HG02759 (cell line): Measurements from ENCODE around the gene CITED2.
"Not testable (repeated sequence)": the region's sequence is repeated elsewhere in the genome, so short reads cannot be mapped to it uniquely, and the experiment has no call there.

Experiments
- ATAC-seq: cut with Tn5 transposase; IDR thresholded peaks from one replicate; pipeline ENCODE4 v1.9.1; 2021; ENCODE audit warnings: mild to moderate bottlenecking, moderate library complexity; ENCODE audit not compliant: unreplicated experiment

CITED2 gene

GRCh38 chr6:139374357-139375225 is at the start of gene CITED2:
CITED2 (minus strand) TSS chr6:139374648; CDS start chr6:139373944, 704 bp downstream.
- ATAC-seq = peak; percentile 67

DNA sequence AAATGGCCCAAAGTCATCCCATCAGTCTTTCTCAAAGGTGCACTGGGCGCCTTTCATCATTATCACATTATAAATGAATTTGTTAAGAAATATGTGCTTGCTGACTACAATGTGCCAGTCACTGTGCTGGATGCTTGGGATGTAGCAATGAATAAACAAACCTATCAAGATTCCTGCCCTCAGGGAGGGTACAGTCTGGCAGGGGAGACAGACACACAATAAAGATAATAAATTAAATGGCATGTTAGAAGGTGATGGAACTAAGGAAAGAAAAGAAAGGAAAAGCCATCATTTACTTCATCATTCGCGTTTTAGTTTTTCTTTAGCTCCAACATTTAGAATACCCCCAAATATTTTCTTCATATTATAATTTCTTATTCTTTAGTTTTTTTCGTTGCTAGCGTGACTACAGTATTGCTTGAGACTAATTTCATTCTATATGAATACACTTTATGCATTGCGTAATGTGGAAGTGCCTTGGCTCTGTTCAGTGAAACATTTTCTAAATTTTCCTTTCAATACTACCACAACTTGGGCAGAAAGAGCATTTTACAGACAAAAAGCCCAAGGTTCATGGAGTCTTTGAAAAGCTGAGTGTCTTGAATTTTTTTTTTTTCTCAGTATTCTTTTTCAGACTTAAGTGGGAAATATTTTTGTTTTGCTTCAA is 48.7 kb upstream of the CITED2 start:
- no peak for ATAC-seq

DNA sequence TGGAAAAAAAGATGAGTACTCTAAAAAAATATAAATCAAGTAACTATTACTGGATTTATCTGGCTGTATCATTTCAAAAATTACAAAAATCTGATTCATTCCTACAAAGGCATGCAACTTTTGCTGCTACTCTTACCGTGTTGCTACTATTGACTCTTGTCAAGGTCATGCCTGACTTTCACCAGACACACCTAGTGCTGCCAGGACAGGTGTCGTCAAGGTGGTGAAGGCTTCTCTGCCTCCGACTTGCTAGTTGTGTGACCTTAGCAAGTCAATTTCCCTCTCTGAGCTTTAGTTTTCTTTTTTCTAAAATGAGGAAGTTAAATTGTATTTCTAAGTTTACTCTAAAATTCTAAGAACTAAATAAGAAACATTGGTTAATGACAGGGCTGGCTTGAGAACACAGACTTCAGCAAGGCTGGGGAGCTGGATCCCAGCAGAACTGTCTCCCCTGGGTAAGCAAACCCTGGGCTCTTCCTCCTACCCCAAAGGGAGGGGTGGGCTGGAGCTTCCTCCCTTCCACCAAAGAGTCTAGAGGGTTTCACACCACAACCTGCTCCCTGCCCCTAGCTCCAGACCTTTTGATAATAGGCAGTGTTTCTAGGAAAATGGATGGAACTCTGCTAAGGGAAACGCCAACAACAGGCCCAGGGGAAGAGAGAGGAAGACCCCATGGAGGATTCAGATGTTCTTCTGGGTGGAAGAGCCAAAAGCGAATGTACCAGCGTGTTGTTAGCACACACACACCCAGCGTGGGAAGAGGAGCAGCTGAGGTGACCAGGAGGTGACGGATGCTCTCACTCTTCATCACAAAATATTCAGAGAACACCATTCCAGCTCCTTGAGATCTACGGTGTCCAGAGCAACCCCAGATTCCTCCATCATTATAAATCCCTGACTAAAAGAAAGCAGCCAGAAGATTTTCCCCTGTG is 47.9 kb upstream of the CITED2 start:
- ATAC-seq = no peak

- no peak for ATAC-seq
These were observed 44.2 kb upstream of the CITED2 start for GRCh38 chr6:139418481-139419132.

DNA sequence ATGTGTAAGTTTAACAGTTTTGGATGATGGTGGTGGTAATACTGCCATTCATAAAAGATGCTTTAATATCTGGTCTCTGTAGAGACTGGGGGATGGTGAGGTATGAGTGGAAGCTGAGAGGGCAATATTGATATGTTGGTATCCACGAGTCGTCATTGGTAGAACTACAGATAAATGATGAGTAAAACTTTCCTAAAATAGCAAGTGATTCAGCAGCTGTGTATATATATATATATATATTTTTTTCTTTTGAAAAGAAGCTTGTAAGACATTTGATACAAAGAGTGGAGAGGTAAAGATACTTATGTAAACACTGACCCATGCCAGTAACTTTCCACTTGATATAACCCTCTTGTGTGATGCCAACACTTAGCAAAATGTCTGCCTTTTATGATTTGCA is 41.7 kb upstream of the CITED2 start:
- ATAC-seq = no peak

DNA sequence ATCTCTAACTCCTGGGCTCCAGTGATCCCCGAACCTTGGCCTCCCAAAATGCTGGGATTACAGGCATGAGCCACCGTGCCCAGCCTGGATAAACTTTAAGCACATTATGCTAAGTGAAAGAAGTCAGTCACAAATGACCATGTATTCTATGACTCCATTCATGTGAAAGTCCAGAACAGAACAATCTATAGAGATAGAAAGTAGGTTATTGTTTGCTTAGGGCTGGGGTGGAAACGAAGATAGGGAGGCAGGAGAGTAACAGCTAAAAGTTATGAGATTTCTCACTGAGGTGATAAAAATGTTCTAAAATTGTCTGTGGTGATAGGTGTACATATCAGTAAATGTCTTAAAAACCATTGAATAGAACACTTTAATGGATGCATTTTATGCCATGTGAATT is 40.9 kb upstream of the CITED2 start:
- ATAC-seq = no peak

- ATAC-seq = not testable (repeated sequence)
These were observed 37.7 kb upstream of the CITED2 start for GRCh38 chr6:139412103-139412502.

- no peak for ATAC-seq
These were observed 34.6 kb upstream of the CITED2 start for GRCh38 chr6:139409026-139409425.

- no peak for ATAC-seq
These were observed 33.3 kb upstream of the CITED2 start for GRCh38 chr6:139407718-139408222.

DNA sequence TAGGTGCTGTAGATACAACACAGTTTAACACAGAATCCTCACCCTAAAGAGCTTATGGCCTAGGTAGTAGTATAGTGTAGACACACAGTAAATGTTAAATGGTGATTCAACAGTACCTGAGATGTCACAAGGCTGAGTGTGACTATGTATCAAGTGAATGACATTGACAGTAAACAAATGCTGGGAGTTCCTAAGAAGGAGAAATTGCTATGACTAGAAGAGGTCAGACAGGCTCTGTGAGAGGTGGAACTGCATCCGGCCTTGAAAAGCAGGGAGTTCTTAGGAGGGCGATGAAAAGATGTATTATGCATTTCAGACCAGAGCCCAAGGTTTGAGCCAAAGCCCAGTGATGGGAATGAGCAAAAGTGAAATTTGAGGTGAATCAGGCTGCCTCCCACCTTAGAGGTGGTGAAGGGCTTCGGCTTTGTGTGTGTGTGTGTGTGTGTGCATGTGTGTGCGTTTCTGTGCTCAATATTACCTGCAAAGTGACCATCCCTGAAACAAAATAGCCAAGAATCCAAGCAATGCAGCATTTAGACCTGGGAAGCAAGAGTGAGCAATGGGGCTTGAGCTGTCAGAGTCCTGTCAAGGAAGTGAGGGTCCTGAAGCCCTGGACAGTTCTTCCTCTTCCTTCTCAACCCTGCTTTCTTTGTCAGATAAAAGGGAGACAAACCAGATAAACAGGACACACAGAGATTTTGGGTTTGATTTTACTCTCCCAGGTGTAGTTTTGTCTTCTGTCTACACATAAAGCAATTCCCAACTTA is 32.3 kb upstream of the CITED2 start:
- ATAC-seq = no peak

GRCh38 chr6:139402876-139403386 is 28.5 kb upstream of the CITED2 start:
- no peak for ATAC-seq

- ATAC-seq = no peak
These were observed 24.2 kb upstream of the CITED2 start for GRCh38 chr6:139398658-139399057.

DNA sequence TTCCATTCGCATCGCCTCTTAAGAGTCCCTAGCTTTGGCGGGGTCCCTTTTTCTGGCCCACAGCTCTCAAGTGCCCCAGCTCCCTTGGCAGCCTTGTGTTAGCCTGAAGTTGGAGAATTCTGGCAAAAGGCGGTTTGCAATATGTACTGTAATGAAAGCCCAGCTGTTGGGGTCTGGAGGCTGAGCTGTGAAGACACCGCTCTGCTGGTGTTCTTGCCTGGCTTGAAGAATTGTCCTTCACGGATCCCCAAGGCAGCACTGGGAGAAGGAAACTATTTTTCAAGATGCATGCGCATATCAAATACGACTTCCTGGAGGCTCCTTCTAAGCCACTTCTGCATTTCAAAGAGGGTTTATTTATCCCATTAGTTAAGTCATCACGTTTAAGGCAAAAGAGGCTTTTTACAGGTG is 21.4 kb upstream of the CITED2 start:
- ATAC-seq = no peak

GRCh38 chr6:139395371-139395770 is 20.9 kb upstream of the CITED2 start:
- no peak for ATAC-seq

DNA sequence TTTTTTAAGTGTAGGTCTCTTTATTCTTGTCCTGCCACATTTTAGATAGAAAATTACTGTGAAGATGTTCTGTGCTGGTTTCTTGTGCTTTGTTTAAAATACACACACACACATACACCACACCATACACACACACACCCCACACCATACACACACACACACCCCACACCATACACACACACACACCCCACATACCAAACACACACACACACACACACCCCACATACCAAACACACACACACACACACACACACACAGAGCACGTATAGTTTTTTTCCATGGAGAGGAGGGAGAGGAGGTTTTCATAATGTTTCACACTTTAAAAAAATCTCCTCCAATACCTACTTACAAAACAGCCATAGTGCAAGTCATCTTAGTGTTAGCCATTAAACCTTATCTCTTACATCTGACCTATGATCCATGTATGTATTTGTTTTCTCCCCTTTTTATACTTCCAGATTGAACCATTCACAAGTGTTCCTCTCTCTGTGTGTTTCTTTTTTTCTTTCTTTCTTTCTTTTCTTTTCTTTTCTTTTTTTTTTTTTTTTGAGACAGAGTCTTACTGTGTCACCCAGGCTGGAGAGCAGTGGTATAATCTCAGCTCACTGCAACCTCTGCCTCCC is 19.7 kb upstream of the CITED2 start:
- ATAC-seq = no peak

GRCh38 chr6:139392794-139393193 is 18.3 kb upstream of the CITED2 start:
- ATAC-seq = peak; percentile 99

DNA sequence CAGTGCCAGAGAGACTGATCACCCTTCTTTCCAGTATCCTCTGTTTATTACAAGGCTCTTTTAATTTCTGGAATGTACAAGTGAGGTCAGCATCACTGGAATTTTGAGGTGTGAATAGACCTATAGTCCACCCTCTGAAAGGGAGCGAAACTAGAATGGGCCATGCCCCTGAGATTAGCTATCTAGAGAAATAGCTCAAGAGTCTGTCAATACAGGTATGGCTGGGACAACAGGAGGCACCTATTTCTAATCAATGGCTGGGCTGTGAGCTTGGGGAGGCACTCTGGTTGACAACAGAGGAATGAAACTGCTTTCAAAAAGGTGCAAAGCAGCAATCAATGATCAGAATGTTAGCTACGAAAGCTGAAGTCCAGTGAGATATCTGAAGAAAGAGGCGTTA is 17.3 kb upstream of the CITED2 start:
- ATAC-seq = no peak

GRCh38 chr6:139390447-139390846 is 16.0 kb upstream of the CITED2 start:
- ATAC-seq = no peak

DNA sequence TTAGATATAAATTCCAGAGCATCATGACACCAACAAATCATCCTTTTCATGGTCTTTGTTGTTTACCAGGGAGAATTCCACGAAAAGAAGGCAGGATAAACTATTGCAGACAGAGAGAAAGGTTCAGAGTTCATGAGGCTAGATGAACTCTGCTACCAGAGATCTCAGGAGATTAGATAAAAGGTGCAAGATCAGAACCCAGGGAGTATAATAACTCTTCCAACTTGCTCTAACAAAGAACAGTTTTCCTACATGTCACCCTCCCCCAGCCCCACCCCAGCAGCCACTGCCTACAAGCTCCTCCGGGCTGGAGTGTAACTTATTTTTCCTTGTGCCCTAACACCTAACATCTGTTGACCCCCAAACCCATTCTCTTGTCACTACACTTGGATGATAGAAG is 13.9 kb upstream of the CITED2 start:
- ATAC-seq = no peak
